IMR-90 (cell line): ENCODE data around the gene ARTN. TPM values are rescaled to one million over a fixed set of nuclear protein-coding genes. Genes with fewer than 3 reads are reported as not detected.

Experiments
- ATAC-seq: fragments of 200-7000 bp; cut with Tn5 transposase; 2 replicates; pipeline ENCODE4 v1.9.1; 2020; ENCODE audit warnings: low read depth, mild to moderate bottlenecking, moderate library complexity
- BruUV-seq: library from RNA; stranded (reverse); fragments of 400-500 nt; replicated peaks from 2 replicates; lab custom pipeline; 2021; lab: Mats Ljungman, UMichigan
- CTCF ChIA-PET: fragments of 300-600 bp; formaldehyde crosslinking; extraction: SDS; loops from one replicate; lab custom pipeline; 2021; ENCODE audit warnings: antibody characterized with exemption; lab: Yijun Ruan, JAX
- POLR2A ChIA-PET: fragments of 300-600 bp; sonication (Branson Sonifier 250); formaldehyde crosslinking; loops from one replicate; lab custom pipeline; 2022; ENCODE audit warnings: antibody characterized with exemption; ENCODE audit not compliant: unreplicated experiment; lab: Charles Lee
- DNase-seq: peaks from one replicate; pipeline ENCODE4 v3.0.0; 2013
- H2AFZ ChIP-seq: replicated peaks from 2 replicates; pipeline ENCODE3; 2013; ENCODE audit warnings: low read length, mild to moderate bottlenecking; ENCODE audit not compliant: poor library complexity
- H2AK5ac ChIP-seq: 2 replicates; pipeline ENCODE4 v1.6.1; 2013; ENCODE audit warnings: low read depth, low read length, inconsistent platforms
- H2AK9ac ChIP-seq: replicated peaks from 2 replicates; pipeline ENCODE3; 2013; ENCODE audit warnings: mild to moderate bottlenecking, low read depth, low read length, moderate library complexity; ENCODE audit not compliant: poor library complexity
- H2BK120ac ChIP-seq: 2 replicates; pipeline ENCODE4 v1.6.1; 2013; ENCODE audit warnings: low read depth, low read length, inconsistent platforms
- H2BK15ac ChIP-seq: 3 replicates; pipeline ENCODE4 v1.6.1; 2013; ENCODE audit warnings: low read depth, low read length, inconsistent platforms
- H2BK20ac ChIP-seq: 2 replicates; pipeline ENCODE4 v1.6.1; 2013; ENCODE audit warnings: low read depth, mild to moderate bottlenecking, inconsistent platforms, low read length, moderate library complexity
- H2BK5ac ChIP-seq: 2 replicates; pipeline ENCODE4 v1.6.1; 2013; ENCODE audit warnings: mild to moderate bottlenecking, low read depth, low read length, inconsistent platforms; ENCODE audit not compliant: poor library complexity, severe bottlenecking
- H3K14ac ChIP-seq: replicated peaks from 2 replicates; pipeline ENCODE4 v1.6.1; 2013; ENCODE audit warnings: low read depth, low read length, inconsistent platforms
- H3K18ac ChIP-seq: 2 replicates; pipeline ENCODE4 v1.6.1; 2013; ENCODE audit warnings: low read depth, low read length, control low read depth
- H3K23ac ChIP-seq: 2 replicates; pipeline ENCODE4 v1.6.1; 2013; ENCODE audit warnings: low read depth, low read length, inconsistent platforms
- H3K27ac ChIP-seq: 2 replicates; pipeline ENCODE4 v1.5.1; 2013; ENCODE audit warnings: mild to moderate bottlenecking, control low read depth, low read length; ENCODE audit not compliant: insufficient read depth
- H3K27me3 ChIP-seq: 2 replicates; pipeline ENCODE4 v1.6.1; 2013; ENCODE audit warnings: low read length; ENCODE audit not compliant: control insufficient read depth, insufficient read depth
- H3K36me3 ChIP-seq: 2 replicates; pipeline ENCODE4 v1.6.1; 2013; ENCODE audit warnings: low read length, mixed read lengths; ENCODE audit not compliant: control insufficient read depth, insufficient read depth
- H3K4ac ChIP-seq: 2 replicates; pipeline ENCODE4 v1.6.1; 2013; ENCODE audit warnings: low read depth, low read length, inconsistent platforms
- H3K4me1 ChIP-seq: 2 replicates; pipeline ENCODE4 v1.6.1; 2013; ENCODE audit warnings: low read length, mixed read lengths; ENCODE audit not compliant: control insufficient read depth, insufficient read depth
- H3K4me2 ChIP-seq: 2 replicates; pipeline ENCODE4 v1.6.1; 2013; ENCODE audit warnings: low read depth, mild to moderate bottlenecking, control low read depth, low read length, moderate library complexity
- H3K4me3 ChIP-seq: 2 replicates; pipeline ENCODE4 v1.5.1; 2013; ENCODE audit warnings: low read depth, mild to moderate bottlenecking, control low read depth, low read length, moderate library complexity; ENCODE audit not compliant: insufficient read depth
- H3K56ac ChIP-seq: 2 replicates; pipeline ENCODE4 v1.6.1; 2013; ENCODE audit warnings: low read length, inconsistent platforms; ENCODE audit not compliant: insufficient read depth; ENCODE audit errors: extremely low read depth
- H3K79me1 ChIP-seq, 2 experiments: 2 replicates each; pipeline ENCODE4 v1.6.1; 2013; ENCODE audit warnings: low read length in 2 of 2, inconsistent platforms in 1 of 2, low read depth in 1 of 2
- H3K9ac ChIP-seq: 2 replicates; pipeline ENCODE4 v1.6.1; 2013; ENCODE audit warnings: low read depth, low read length, control low read depth
- H3K9me1 ChIP-seq: 2 replicates; pipeline ENCODE4 v1.6.1; 2013; ENCODE audit warnings: low read length, inconsistent platforms; ENCODE audit not compliant: insufficient read depth
- H3K9me3 ChIP-seq: 2 replicates; pipeline ENCODE4 v1.6.1; 2013; ENCODE audit warnings: low read length; ENCODE audit not compliant: control insufficient read depth, insufficient read depth
- H4K20me1 ChIP-seq: 2 replicates; pipeline ENCODE4 v1.6.1; 2013; ENCODE audit warnings: low read length, inconsistent platforms; ENCODE audit not compliant: insufficient read depth
- H4K5ac ChIP-seq: 2 replicates; pipeline ENCODE4 v1.6.1; 2013; ENCODE audit warnings: mild to moderate bottlenecking, low read depth, low read length, control low read depth
- H4K8ac ChIP-seq, 2 experiments: 2 replicates each; pipeline ENCODE4 v1.6.1; 2013; ENCODE audit warnings: low read depth in 2 of 2, low read length in 2 of 2, control low read depth in 1 of 2, inconsistent platforms in 1 of 2
- H4K91ac ChIP-seq: 2 replicates; pipeline ENCODE4 v1.6.1; 2013; ENCODE audit warnings: low read depth, low read length, inconsistent platforms; ENCODE audit not compliant: insufficient read depth
- BHLHE40 ChIP-seq: fragments of 150-350 bp; IDR thresholded peaks from 2 replicates; pipeline ENCODE4 v1.6.1; 2016; ENCODE audit warnings: mild to moderate bottlenecking, low read depth, low read length
- CEBPB ChIP-seq: IDR thresholded peaks from 2 replicates; pipeline ENCODE4 v1.6.1; 2012; ENCODE audit warnings: low read depth, low read length, improper control_type of control experiment
- CHD1 ChIP-seq: IDR thresholded peaks from 2 replicates; pipeline ENCODE4 v1.6.1; 2012; ENCODE audit warnings: low read depth, low read length, improper control_type of control experiment
- FOS ChIP-seq: fragments of 150-350 bp; IDR thresholded peaks from 2 replicates; pipeline ENCODE4 v1.6.1; 2016; ENCODE audit warnings: low read depth, low read length
- MAFK ChIP-seq: IDR thresholded peaks from 2 replicates; pipeline ENCODE4 v1.6.1; 2012; ENCODE audit warnings: low read depth, low read length, improper control_type of control experiment
- MAZ ChIP-seq: IDR thresholded peaks from 2 replicates; pipeline ENCODE4 v1.6.1; 2012; ENCODE audit warnings: low read depth, mild to moderate bottlenecking, low read length, improper control_type of control experiment, moderate library complexity, borderline replicate concordance
- MXI1 ChIP-seq: IDR thresholded peaks from 2 replicates; pipeline ENCODE4 v1.6.1; 2012; ENCODE audit warnings: low read depth, mild to moderate bottlenecking, low read length, moderate library complexity, borderline replicate concordance
- NFE2L2 ChIP-seq: fragments of 150-350 bp; IDR thresholded peaks from 2 replicates; pipeline ENCODE4 v1.6.1; 2016; ENCODE audit warnings: low read depth, mild to moderate bottlenecking, low read length
- POLR2A ChIP-seq: IDR thresholded peaks from 2 replicates; pipeline ENCODE4 v1.6.1; 2012; ENCODE audit warnings: mild to moderate bottlenecking, low read depth, low read length
- RCOR1 ChIP-seq: IDR thresholded peaks from 2 replicates; pipeline ENCODE4 v1.6.1; 2012; ENCODE audit warnings: mild to moderate bottlenecking, low read length, improper control_type of control experiment; ENCODE audit not compliant: insufficient replicate concordance
- RFX5 ChIP-seq: IDR thresholded peaks from 2 replicates; pipeline ENCODE4 v1.8.0; 2012; ENCODE audit warnings: low read depth, mild to moderate bottlenecking, low read length, moderate library complexity
- SMC3 ChIP-seq: fragments of 150-350 bp; IDR thresholded peaks from 2 replicates; pipeline ENCODE4 v1.6.1; 2016; ENCODE audit warnings: low read depth, mild to moderate bottlenecking, antibody characterized with exemption, low read length, moderate library complexity
- WGBS, 2 experiments: methylation state at CpG; one replicate each; pipeline versions ENCODE4 v1.1.5 to v1.1.7; 2013; ENCODE audit warnings: missing lambda C conversion rate in 2 of 2; ENCODE audit not compliant: insufficient read length in 1 of 2; ENCODE audit errors: extremely low coverage in 2 of 2; 5-methylcytosine and 5-hydroxymethylcytosine counted together
- dilution Hi-C: fragments of 300-500 bp; cut with HindIII; formaldehyde crosslinking; loops from one replicate; pipeline ENCODE4 v1.14.3; 2018; ENCODE audit warnings: low sequenced_read_pairs; ENCODE audit not compliant: unreplicated experiment
- in situ Hi-C: fragments of 300-500 bp; cut with MboI; formaldehyde crosslinking; loops from 3 replicates; pipeline ENCODE4 v1.14.3; 2019; ENCODE audit warnings: low sequenced_read_pairs, inconsistent platforms, mixed read lengths
- intact Hi-C: fragments of 100-400 bp; cut with micrococcal nuclease; formaldehyde crosslinking; loops from 2 replicates; pipeline ENCODE4 v1.10.0; 2022
- polyA plus RNA-seq, 3 experiments: library from polyadenylated mRNA; depleted of rRNA; stranded (reverse); fragments of >200 nt; gene quantifications; 2 replicates each; pipeline ENCODE4 v1.2.3, GENCODE V29; 2012; ENCODE audit warnings: low replicate concordance in 1 of 3
- total RNA-seq: library from RNA; depleted of rRNA; stranded (reverse); fragments of >200 nt; gene quantifications from 2 replicates; pipeline ENCODE4 v1.2.3, GENCODE V29; 2012
- TF ChIP-seq, protein P1 (sequence below): fragments of 150-350 bp; IDR thresholded peaks from 2 replicates; pipeline ENCODE4 v1.6.1; 2016; ENCODE audit warnings: low read depth, mild to moderate bottlenecking, low read length, moderate library complexity, borderline replicate concordance
- TF ChIP-seq, protein P2 (sequence below): fragments of 150-350 bp; IDR thresholded peaks from 2 replicates; pipeline ENCODE4 v1.6.1; 2017; ENCODE audit warnings: mild to moderate bottlenecking, antibody characterized with exemption, low read length, low read depth

The ARTN gene
- total and polyA plus RNA-seq, 2 of the 4 experiments (the other 2 are of a cell fraction), result 0.29 TPM; not detected in 1

DNA sequence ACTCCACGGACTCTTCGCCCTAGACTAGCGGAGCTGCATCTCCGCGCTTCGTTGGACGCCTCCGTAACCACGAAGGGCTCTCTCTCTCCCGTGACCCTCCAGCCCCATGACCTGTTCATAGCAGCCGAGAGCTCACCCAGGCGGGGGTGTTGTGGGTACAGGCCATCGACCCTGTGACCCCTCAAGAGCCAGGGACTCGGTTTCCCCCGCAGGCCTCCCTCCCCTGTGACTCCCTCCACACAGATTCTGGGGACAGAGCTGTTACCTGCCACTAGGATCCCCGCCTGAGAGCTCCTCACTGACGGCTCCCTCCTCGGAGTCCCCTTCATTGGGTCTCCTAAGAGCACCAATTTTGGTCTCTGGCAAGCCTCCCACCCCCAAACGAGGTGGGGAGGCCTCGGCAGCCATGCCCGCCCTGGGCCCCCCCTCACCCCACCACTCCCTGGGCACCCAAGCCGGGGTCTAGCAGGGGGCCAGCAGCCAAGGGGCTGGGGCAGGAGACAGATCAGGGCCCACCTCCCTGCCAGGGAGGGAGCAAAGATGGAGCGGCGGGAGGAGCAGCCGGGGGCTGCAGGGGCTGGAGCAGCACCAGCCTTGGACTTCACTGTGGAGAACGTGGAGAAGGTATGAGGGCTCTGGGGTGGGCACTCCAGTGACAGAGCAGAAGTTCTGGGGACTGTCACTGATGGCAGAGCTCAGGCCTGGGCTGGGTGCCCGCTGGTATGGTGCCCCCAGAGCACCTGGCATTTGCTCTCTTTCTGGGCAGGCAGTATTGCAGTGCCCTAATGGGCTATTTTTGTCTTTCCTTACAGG is 13.7 kb downstream of the ARTN start:
- Histone ChIP-seq H3K9me1 (peaks cover 14% of the 10 kb centered on the region), H3K4me3 (peak overlapping the region; percentile 67), H2BK15ac (peak overlapping the region; percentile 99; the same call in 1 of the 3 replicates), H3K18ac (peak overlapping the region; percentile 18; the same call in 1 of the 2 replicates), H3K27me3 (no peaks in the 10 kb centered on the region), H3K4ac (peak overlapping the region; percentile 83), H2AFZ (peak overlapping the region; percentile 96), H3K79me1 (peaks cover 13 to 53% of the 10 kb centered on the region in 2 experiments), H3K36me3 (peaks cover 5% of the 10 kb centered on the region), H3K4me2 (peak overlapping the region; percentile 81), H3K27ac (peak overlapping the region; percentile 97), H3K9ac (peak overlapping the region; percentile 96), H2BK5ac (peak overlapping the region; percentile 98), H2AK9ac (peak overlapping the region; percentile 98), H3K9me3 (no peaks in the 10 kb centered on the region), H4K91ac (peak overlapping the region; percentile 87; the same call in 1 of the 2 replicates), H4K20me1 (no peaks in the 10 kb centered on the region), H4K8ac (peak overlapping the region; percentile 93 to 99), H3K4me1 (peaks cover 15% of the 10 kb centered on the region), H2AK5ac (peak overlapping the region; percentile 93), H2BK20ac (no peak overlapping the region), H3K14ac (peak overlapping the region; percentile 98), H3K23ac (peak overlapping the region; percentile 86; the same call in 1 of the 2 replicates), H2BK120ac (peak overlapping the region; percentile 17; the same call in 1 of the 2 replicates), H4K5ac (peak overlapping the region; percentile 87), H3K56ac (peak overlapping the region; percentile 95)
- DNase-seq (no peak), ATAC-seq (0 out of 2 replicates have a peak, but pooled peaks have one; percentile 0)
- dilution Hi-C loops (no loop called here), intact Hi-C loops (loop anchor here (2.0 kb wide), 1 partner anchor 22 kb away; no protein-coding TSS in a partner anchor), in situ Hi-C loops (no loop called here)
- no TSS peak for BruUV-seq
- CTCF ChIA-PET, result interaction anchor here (2.1 to 3.5 kb wide), 2 partner anchors 13 to 184 kb away, joined by 10 to 21 read pairs; no protein-coding TSS in a partner anchor
- POLR2A ChIA-PET, result no interaction called here
- WGBS, 2 experiments, result 40% methylated on average over 1 of the region's 27 CpGs; no CpG with 5 or more reads in 1 of the 2 experiments
- TF ChIP-seq BHLHE40 (no peak), CEBPB (no peak), MAZ (no peak), MAFK (no peak), CHD1 (no peak), SMC3 (no peak), MXI1 (no peak), NFE2L2 (no peak), RCOR1 (no peak), RFX5 (no peak), POLR2A (no peak), FOS (no peak)
- TF ChIP-seq, protein P1, sequence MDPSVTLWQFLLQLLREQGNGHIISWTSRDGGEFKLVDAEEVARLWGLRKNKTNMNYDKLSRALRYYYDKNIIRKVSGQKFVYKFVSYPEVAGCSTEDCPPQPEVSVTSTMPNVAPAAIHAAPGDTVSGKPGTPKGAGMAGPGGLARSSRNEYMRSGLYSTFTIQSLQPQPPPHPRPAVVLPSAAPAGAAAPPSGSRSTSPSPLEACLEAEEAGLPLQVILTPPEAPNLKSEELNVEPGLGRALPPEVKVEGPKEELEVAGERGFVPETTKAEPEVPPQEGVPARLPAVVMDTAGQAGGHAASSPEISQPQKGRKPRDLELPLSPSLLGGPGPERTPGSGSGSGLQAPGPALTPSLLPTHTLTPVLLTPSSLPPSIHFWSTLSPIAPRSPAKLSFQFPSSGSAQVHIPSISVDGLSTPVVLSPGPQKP, result no peak
- TF ChIP-seq, protein P2, sequence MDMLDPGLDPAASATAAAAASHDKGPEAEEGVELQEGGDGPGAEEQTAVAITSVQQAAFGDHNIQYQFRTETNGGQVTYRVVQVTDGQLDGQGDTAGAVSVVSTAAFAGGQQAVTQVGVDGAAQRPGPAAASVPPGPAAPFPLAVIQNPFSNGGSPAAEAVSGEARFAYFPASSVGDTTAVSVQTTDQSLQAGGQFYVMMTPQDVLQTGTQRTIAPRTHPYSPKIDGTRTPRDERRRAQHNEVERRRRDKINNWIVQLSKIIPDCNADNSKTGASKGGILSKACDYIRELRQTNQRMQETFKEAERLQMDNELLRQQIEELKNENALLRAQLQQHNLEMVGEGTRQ, result no peak
